Panc1 (cell line): ENCODE data around the gene CYB5RL. TPM values are rescaled to one million over a fixed set of nuclear protein-coding genes. Genes with fewer than 3 reads are reported as not detected.

Experiments used
- ATAC-seq: fragments of 200-7000 bp; cut with Tn5 transposase; 2 replicates; pipeline ENCODE4 v1.9.1; 2020; ENCODE audit warnings: mild to moderate bottlenecking, moderate library complexity
- BruUV-seq: library from RNA; stranded (reverse); fragments of 400-500 nt; replicated peaks from 2 replicates; lab custom pipeline; 2021; lab: Mats Ljungman, UMichigan
- CTCF ChIA-PET: fragments of 300-600 bp; sonication (Branson Sonifier 250); formaldehyde crosslinking; loops from one replicate; lab custom pipeline; 2022; ENCODE audit warnings: antibody characterized with exemption; lab: Charles Lee
- POLR2A ChIA-PET: fragments of 300-600 bp; sonication (Branson Sonifier 250); formaldehyde crosslinking; loops from one replicate; lab custom pipeline; 2022; ENCODE audit warnings: antibody characterized with exemption; lab: Charles Lee
- DNase-seq: peaks from one replicate; pipeline ENCODE4 v3.0.0-alpha.2; 2010; ENCODE audit warnings: low read depth, low spot score
- H3K27ac ChIP-seq: 2 replicates; pipeline ENCODE4 v1.5.1; 2011; ENCODE audit warnings: mild to moderate bottlenecking, low read length, inconsistent platforms
- H3K27me3 ChIP-seq: fragments of 200-500 bp; sonication (Bioruptor generic); 2 replicates; pipeline ENCODE4 v1.6.0; 2014; ENCODE audit warnings: low read length, inconsistent platforms; ENCODE audit not compliant: control insufficient read depth, insufficient read depth
- H3K36me3 ChIP-seq: fragments of 200-500 bp; sonication (Bioruptor generic); 2 replicates; pipeline ENCODE4 v1.5.1; 2014; ENCODE audit warnings: inconsistent platforms, mild to moderate bottlenecking, low read length, moderate library complexity; ENCODE audit not compliant: control insufficient read depth, insufficient read depth
- H3K4me1 ChIP-seq: 2 replicates; pipeline ENCODE4 v1.5.1; 2011; ENCODE audit warnings: inconsistent platforms, mild to moderate bottlenecking, low read length, moderate library complexity; ENCODE audit not compliant: control insufficient read depth, insufficient read depth
- H3K4me3 ChIP-seq, 2 experiments: 2 replicates each; pipeline ENCODE4 v1.5.1; 2011 to 2012; ENCODE audit warnings: low read depth in 2 of 2, low read length in 2 of 2, mild to moderate bottlenecking in 2 of 2, inconsistent platforms in 1 of 2, moderate library complexity in 1 of 2
- H3K9me3 ChIP-seq: fragments of 200-500 bp; sonication (Bioruptor generic); 2 replicates; pipeline ENCODE4 v1.5.1; 2014; ENCODE audit warnings: low read depth, mild to moderate bottlenecking, inconsistent platforms, low read length, moderate library complexity; ENCODE audit not compliant: control insufficient read depth, insufficient read depth
- CTCF ChIP-seq: fragments of 450-650 bp; IDR thresholded peaks from 2 replicates; pipeline ENCODE4 v1.5.1; 2017; ENCODE audit warnings: mild to moderate bottlenecking
- POLR2AphosphoS5 ChIP-seq: IDR thresholded peaks from 2 replicates; pipeline ENCODE4 v1.6.1; 2012; ENCODE audit warnings: mild to moderate bottlenecking, low read depth, low read length, moderate library complexity
- REST ChIP-seq, 2 experiments: IDR thresholded peaks; 2 replicates each; pipeline ENCODE4 v1.6.1; 2011 to 2012; ENCODE audit warnings: low read depth in 2 of 2, control low read depth in 1 of 2, low read length in 1 of 2, mild to moderate bottlenecking in 1 of 2, moderate library complexity in 1 of 2; ENCODE audit not compliant: insufficient read depth in 1 of 2
- SIN3A ChIP-seq: IDR thresholded peaks from 2 replicates; pipeline ENCODE4 v1.6.1; 2012; ENCODE audit warnings: low read depth, mild to moderate bottlenecking, low read length, moderate library complexity, borderline replicate concordance; ENCODE audit not compliant: insufficient read depth
- TCF7L2 ChIP-seq: IDR thresholded peaks from 2 replicates; pipeline ENCODE4 v1.6.1; 2011; ENCODE audit warnings: mild to moderate bottlenecking, low read depth, low read length, inconsistent platforms
- in situ Hi-C: cut with HindIII; loops from 2 replicates; pipeline ENCODE4 v1.10.0; 2016; ENCODE audit warnings: low sequenced_read_pairs, low pct_unique_long_range_greater_than_20kb
- intact Hi-C: fragments of 100-400 bp; cut with micrococcal nuclease; formaldehyde crosslinking; loops from one replicate; pipeline ENCODE4 v1.10.0; 2022; ENCODE audit not compliant: unreplicated experiment
- total RNA-seq: library from RNA; stranded (reverse); gene quantifications from one replicate; pipeline ENCODE4 v1.2.1, GENCODE V29; 2021; ENCODE audit not compliant: unreplicated experiment

The CYB5RL gene
- total RNA-seq, 1 experiment from 2014 or later, result 19.4 TPM

- TF ChIP-seq TCF7L2, result no peak
- no peak for TF ChIP-seq CTCF
- no peak for TF ChIP-seq REST (IDR thresholded peaks at IDR 0.05; ENCODE audit: insufficient read depth in 1 of 2, low read depth in 2 of 2, low read length in 1 of 2)
- TF ChIP-seq SIN3A, result no peak
- TF ChIP-seq POLR2AphosphoS5, result no peak
- H3K27me3 ChIP-seq, result no peaks in the 10 kb centered on the region
- H3K27ac ChIP-seq, result no peak overlapping the region
- intact Hi-C loops, result no loop called here
- H3K4me1 ChIP-seq, result no peaks in the 10 kb centered on the region
- ChIA-PET CTCF (no interaction called here), POLR2A (interaction anchor here (0.7 kb wide), 1 partner anchor 212 kb away, joined by 4 read pairs; the partner anchor contains the start of gene IFT25)
- no peaks in the 10 kb centered on the region for H3K9me3 ChIP-seq
- DNase-seq, result no peak
- in situ Hi-C loops, result no loop called here
- H3K4me3 ChIP-seq, result no peak overlapping the region
- no peak for ATAC-seq
- no TSS peak for BruUV-seq
- no peaks in the 10 kb centered on the region for H3K36me3 ChIP-seq
Measured at GRCh38 chr1:54157401-54157800, 42.4 kb downstream of the CYB5RL start.

GRCh38 chr1:54156986-54157385 is 42.8 kb downstream of the CYB5RL start:
- Histone ChIP-seq H3K36me3 (no peaks in the 10 kb centered on the region), H3K27ac (no peak overlapping the region), H3K27me3 (no peaks in the 10 kb centered on the region), H3K9me3 (no peaks in the 10 kb centered on the region), H3K4me1 (no peaks in the 10 kb centered on the region), H3K4me3 (no peak overlapping the region)
- BruUV-seq, result no TSS peak
- in situ Hi-C loops, result no loop called here
- ChIA-PET POLR2A (no interaction called here), CTCF (no interaction called here)
- TF ChIP-seq CTCF (no peak), TCF7L2 (no peak), POLR2AphosphoS5 (no peak), SIN3A (no peak), REST (IDR thresholded peaks at IDR 0.05; ENCODE audit: insufficient read depth in 1 of 2, low read depth in 2 of 2, low read length in 1 of 2) (no peak)
- intact Hi-C loops, result no loop called here
- ATAC-seq, result no peak
- DNase-seq, result no peak
